Left hindlimb (tissue), 1 donor: ENCODE data around the gene INTS11.

Experiments used
- DNase-seq: peaks from one replicate; pipeline ENCODE4 v3.0.0-alpha.2; 2018

INTS11 gene

GRCh38 chr1:1298861-1299685 lies 25.4 kb downstream of the INTS11 start:
- peak; percentile 74 for DNase-seq

- DNase-seq = no peak
Measured at GRCh38 chr1:1297802-1298424, 26.5 kb downstream of the INTS11 start.

- DNase-seq = no peak
Measured at GRCh38 chr1:1296070-1297061, 28.1 kb downstream of the INTS11 start.

DNA sequence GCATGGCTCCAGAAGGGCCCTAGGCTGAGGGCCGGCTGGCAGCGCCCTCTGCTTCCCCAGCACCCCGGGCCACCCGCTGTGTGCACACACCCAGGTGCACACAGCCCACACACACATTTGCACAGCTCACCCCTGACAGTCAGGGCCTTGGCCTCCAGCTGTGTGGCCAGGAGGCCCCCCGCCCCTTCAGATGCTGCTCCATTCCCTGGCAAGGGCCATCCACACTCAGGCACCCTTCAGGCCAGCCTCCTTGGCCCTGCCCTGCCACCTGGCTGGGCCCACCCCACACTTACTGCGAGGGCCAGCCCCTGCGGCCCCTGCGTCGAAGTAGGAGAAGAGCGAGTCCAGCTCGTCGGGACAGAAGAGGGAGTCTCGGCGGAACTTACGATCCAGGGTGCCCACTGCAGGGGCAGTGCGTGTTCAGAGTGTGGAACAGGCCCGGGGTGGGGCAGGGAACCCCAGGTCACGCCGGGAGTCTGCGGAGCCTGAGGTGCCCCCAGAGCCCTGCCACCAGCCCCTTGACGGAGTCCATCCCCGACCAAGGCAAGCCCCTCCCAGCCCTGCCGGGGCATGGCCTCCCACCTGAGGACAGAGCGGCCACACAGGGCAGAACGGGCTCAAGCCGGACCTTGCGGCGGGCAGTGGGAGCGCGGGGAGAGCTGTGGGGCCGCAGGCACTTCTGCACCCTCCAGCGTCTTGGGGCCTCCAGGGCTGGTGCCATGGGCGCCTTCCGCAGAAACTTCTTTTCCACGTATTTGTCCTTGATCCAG lies 29.1 kb downstream of the INTS11 start:
- no peak for DNase-seq

- no peak for DNase-seq
Measured at GRCh38 chr1:1294250-1294890, 30.1 kb downstream of the INTS11 start.

GRCh38 chr1:1293263-1294249 lies 30.9 kb downstream of the INTS11 start:
- peak; percentile 56 for DNase-seq

DNA sequence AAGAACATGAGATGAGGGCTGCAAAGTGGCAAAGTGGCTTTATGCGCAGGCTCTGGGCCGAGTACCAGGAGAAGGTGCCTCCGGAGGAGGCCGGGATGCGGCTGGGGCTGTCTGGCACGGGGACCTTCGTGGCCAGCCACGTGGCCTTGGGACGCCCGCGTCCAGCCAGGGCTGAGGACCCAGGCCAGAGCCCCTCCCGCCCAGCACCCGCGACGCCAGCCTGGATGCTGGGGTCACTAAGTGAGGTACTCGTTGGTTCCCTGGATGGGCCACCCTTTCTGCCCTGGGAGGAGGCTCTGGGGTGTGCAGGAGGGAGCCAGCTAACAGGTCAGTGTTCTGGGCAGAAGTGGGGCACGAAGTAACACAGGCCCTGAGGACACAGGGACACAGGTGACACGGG lies 31.6 kb downstream of the INTS11 start:
- no peak for DNase-seq

- peak; percentile 31 for DNase-seq
Measured at GRCh38 chr1:1292442-1292779, 32.0 kb downstream of the INTS11 start.

- DNase-seq = peak; percentile 71
Measured at GRCh38 chr1:1291548-1292441, 32.7 kb downstream of the INTS11 start.

DNA sequence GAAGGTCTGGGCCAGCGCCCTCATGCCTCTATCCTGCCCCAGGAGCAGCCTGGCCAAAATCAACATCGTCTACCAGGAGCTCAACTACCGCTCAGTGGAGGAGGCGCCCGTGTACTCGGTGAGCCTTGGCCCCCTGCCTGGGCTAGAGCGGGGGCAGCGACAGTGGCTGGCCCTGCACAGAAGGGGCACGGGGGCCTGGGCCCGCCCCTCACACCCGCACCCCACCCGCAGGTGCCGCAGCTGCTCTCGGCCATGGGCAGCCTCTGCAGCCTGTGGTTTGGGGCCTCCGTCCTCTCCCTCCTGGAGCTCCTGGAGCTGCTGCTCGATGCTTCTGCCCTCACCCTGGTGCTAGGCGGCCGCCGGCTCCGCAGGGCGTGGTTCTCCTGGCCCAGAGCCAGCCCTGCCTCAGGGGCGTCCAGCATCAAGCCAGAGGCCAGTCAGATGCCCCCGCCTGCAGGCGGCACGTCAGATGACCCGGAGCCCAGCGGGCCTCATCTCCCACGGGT lies 33.4 kb downstream of the INTS11 start:
- no peak for DNase-seq

- DNase-seq = no peak
Measured at GRCh38 chr1:1290238-1290731, 34.2 kb downstream of the INTS11 start.

- peak; percentile 39 for DNase-seq
Measured at GRCh38 chr1:1287288-1288110, 37.0 kb downstream of the INTS11 start.

DNA sequence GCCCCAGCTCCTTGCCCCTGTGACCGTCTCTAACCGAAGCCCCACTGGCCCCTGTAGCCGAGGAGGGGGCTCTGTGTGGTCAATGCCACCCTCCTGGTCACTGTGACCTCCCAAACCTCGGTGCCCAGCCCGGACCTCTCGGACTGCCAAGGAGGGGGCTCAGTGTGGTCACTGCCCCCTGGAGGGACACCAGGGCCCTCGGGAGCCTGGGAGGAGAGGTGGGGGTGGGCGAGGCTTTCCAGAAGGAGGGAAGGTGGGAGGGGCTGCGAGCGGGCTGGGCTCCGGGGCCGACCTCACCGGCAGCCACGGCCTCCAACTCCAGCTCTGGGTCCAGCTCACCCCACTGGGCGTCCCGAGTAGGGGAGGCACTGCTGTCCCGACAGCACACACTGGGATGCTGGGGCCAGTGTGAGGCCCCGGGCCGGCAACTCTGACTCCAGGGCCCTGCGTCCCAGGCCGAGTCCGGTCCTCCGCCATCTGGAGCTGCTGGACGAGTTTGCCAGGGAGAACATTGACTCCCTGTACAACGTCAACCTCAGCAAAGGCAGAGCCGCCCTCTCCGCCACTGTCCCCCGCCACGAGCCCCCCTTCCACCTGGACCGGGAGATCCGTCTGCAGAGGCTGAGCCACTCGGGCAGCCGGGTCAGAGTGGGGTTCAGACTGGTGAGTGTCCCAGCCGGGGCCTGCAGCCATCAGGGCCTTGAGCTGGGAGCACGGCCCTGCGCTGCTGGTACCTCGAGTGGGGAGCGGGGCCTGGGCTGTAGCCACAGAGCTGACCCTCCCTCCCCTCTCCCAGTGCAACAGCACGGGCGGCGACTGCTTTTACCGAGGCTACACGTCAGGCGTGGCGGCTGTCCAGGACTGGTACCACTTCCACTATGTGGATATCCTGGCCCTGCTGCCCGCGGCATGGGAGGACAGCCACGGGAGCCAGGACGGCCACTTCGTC lies 37.9 kb downstream of the INTS11 start:
- no peak for DNase-seq

GRCh38 chr1:1285611-1286311 lies 38.7 kb downstream of the INTS11 start:
- DNase-seq = no peak

- DNase-seq = no peak
Measured at GRCh38 chr1:1285102-1285571, 39.3 kb downstream of the INTS11 start.
